Activated CD8-positive, alpha-beta memory T cell treated with anti-CD3 and anti-CD28 coated beads, Interleukin-2, amount 50 U/mL, for 1 hour (primary cell): ENCODE data around the gene TNFRSF8.

ENCODE experiments used
- DNase-seq: peaks from one replicate; pipeline ENCODE4 v3.0.0-alpha.2; 2020; ENCODE audit errors: extremely low read depth

TNFRSF8 gene

DNA sequence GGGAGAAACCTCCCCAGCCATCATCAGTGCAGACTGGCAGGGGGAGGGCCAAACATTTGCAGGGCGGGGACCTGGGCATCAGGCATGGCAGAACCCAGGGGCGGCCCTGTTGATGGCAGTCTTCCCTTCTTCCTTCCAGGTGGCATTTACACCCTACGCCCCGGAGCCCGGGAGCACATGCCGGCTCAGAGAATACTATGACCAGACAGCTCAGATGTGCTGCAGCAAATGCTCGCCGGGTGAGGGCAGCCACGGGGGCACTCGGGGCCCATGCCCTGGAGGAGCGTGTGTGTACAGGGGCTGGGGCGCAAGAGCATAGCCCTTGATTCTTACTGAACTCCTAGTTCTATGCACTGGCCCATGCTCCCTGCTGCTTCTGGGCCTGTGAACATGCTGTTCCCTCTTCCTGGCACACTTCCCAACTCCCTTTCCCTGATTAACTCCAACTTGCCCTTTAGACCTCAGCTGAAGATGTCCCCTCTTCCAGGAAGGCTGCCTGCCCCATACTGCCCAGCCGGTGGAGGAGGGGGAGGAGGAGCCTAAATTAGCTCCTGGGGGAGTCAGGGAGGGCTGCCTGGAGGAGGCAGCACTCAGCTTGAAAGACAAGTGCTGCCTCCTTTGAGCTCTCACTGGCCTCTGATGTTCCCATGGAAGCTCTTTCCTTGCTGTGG, 125.7 kb downstream of the TNFRSF8 start:
- no peak for DNase-seq

- DNase-seq = no peak
Measured at GRCh38 chr1:12189328-12189682, 126.2 kb downstream of the TNFRSF8 start.

- no peak for DNase-seq
Measured at GRCh38 chr1:12191242-12192032, 128.3 kb downstream of the TNFRSF8 start.
